Fibroblast of lung (primary cell): Measurements from ENCODE around the gene BCL3.

Source experiments
- EZH2 ChIP-seq: IDR thresholded peaks from 2 replicates; pipeline ENCODE4 v1.5.1; 2012; ENCODE audit warnings: low read length, control low read depth, mild to moderate bottlenecking; ENCODE audit errors: missing control alignments
- TF ChIP-seq, protein P1 (sequence below), 2 donors: IDR thresholded peaks in 1 of 2; conservative IDR thresholded peaks in 1 of 2; 1 replicate in 1 of 2; 2 replicates in 1 of 2; pipeline ENCODE4 v1.5.1; 2011 to 2012; ENCODE audit warnings: low read length in 2 of 2, control low read depth in 1 of 2, inconsistent platforms in 1 of 2, low read depth in 1 of 2, mild to moderate bottlenecking in 1 of 2

DNA sequence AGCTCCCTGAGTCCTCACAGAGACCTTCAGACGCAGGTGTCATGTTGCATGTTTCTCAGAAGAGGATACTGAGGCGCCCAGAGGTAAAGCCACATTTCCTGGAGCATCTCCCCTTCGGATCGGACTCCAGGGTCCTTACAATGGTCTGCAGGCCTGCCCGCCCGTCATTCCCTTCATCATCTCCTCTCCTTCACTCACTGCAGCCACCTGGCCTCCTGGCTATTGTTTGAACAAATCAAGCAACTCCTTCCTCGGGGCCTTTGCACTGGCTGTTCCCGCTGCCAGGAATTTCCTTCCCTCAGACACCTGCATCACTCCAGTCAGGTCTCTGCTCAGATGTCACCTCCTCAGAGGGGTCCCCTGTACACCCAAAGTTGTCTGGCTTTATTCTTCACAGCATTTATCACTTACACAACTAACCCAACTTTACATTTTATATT lies 29.2 kb upstream of the BCL3 start:
- no peak for TF ChIP-seq EZH2
- TF ChIP-seq, protein P1, sequence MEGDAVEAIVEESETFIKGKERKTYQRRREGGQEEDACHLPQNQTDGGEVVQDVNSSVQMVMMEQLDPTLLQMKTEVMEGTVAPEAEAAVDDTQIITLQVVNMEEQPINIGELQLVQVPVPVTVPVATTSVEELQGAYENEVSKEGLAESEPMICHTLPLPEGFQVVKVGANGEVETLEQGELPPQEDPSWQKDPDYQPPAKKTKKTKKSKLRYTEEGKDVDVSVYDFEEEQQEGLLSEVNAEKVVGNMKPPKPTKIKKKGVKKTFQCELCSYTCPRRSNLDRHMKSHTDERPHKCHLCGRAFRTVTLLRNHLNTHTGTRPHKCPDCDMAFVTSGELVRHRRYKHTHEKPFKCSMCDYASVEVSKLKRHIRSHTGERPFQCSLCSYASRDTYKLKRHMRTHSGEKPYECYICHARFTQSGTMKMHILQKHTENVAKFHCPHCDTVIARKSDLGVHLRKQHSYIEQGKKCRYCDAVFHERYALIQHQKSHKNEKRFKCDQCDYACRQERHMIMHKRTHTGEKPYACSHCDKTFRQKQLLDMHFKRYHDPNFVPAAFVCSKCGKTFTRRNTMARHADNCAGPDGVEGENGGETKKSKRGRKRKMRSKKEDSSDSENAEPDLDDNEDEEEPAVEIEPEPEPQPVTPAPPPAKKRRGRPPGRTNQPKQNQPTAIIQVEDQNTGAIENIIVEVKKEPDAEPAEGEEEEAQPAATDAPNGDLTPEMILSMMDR (conservative IDR thresholded peaks at IDR 0.05 in 1 of 2, IDR thresholded peaks at IDR 0.05 in 1 of 2; ENCODE audit: low read depth in 1 of 2, low read length in 2 of 2), result no peak
